GM21528 (cell line): ENCODE data around the gene LCE2D.
"Not testable (repeated sequence)": the region's sequence is repeated elsewhere in the genome, so short reads cannot be mapped to it uniquely, and the experiment has no call there.

Experiments used
- ATAC-seq: cut with Tn5 transposase; IDR thresholded peaks from one replicate; pipeline ENCODE4 v1.9.1; 2021; ENCODE audit warnings: mild to moderate bottlenecking, moderate library complexity; ENCODE audit not compliant: unreplicated experiment, low FRiP score

Gene LCE2D, protein sequence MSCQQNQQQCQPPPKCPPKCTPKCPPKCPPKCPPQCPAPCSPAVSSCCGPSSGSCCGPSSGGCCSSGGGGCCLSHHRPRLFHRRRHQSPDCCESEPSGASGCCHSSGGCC

DNA sequence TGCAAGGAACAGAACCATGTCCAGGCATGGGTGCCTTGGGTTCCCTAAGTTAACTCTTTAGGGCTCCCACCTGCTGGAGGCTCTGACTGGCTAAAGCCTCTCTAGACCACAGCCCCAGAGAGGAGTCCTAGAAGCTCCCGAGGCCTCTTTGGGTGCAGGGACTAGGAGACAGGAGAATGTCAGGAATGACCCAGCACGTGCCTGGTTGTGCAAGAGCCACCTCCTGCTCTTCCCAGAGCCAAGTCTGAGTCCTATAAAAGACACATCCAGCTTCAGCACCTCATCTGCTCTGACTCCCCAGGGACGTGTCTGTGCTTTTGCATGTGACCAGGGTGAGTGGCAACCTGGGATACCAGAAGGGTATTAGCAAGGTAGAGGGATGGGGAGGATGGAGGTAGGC, at the start of gene LCE2D:
Gene LCE2D (plus strand): TSS at position 283 of the 400 bp plus-strand sequence. CDS start 726 bp downstream, outside the sequence.
- ATAC-seq = no peak

DNA sequence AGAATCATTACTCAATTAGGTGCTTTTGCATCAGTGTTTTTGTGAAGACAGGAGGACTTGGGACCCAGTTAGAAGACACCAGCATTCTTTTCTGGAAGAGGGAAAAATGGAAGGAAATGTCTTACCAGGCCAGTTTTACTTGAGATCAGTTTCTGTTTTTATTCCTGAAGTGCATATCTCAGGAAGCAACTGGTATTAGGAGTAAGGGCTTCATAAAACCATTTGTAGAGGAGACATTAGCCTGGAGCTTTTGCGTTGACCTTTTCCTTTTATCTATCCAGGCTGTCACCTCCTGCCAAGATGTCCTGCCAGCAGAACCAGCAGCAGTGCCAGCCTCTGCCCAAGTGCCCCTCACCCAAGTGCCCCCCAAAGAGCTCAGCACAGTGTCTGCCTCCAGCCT, 49.7 kb upstream of the LCE2D start, which contains the start of gene LCE3B:
Gene LCE3B (plus strand): TSS at position 301 of the 400 bp plus-strand sequence. CDS start 0 bp downstream, at position 301.
- ATAC-seq = no peak

DNA sequence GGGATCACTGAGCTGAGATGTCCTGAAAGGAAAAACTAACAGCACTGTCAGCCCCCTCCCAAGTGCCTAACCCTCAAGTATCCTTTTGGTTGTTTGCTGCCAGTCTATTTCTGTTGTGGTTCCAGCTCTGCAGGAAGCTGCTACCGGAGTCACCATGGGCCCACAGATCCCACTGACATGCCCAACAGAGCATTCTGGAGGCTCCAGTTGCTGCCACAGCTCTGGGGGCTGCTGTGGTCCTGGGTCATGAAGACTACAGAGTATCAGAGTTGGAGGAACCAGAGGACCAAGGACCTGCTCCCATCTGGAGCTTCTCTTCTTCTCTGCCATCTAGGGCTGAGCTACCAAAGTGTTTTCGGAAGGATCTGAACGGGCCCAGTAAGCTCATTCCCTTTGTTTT, 41.2 kb upstream of the LCE2D start:
- ATAC-seq = no peak

DNA sequence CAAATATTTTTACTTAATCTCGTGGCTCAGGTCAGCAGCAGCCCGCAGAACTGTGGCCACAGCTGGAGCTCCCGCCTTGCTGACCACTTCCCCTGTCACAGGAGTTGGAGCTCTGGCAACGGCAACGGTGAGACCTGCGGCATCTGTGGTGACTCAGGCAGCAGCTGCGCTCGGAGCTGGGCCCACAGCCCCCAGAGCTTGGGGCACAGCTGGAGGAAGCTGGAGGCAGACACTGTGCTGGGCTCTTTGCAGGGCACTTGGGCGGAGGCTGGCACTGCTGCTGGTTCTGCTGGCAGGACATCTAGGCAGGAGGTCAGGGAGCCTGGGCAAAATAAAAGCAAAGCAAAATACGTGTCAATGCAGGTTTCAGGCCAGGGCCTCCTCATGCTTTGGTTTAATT, 40.4 kb upstream of the LCE2D start, which contains the start of gene LCE3A:
Gene LCE3A (minus strand): TSS at position 301 of the 400 bp plus-strand sequence. CDS start 0 bp downstream, at position 301.
- ATAC-seq = no peak

DNA sequence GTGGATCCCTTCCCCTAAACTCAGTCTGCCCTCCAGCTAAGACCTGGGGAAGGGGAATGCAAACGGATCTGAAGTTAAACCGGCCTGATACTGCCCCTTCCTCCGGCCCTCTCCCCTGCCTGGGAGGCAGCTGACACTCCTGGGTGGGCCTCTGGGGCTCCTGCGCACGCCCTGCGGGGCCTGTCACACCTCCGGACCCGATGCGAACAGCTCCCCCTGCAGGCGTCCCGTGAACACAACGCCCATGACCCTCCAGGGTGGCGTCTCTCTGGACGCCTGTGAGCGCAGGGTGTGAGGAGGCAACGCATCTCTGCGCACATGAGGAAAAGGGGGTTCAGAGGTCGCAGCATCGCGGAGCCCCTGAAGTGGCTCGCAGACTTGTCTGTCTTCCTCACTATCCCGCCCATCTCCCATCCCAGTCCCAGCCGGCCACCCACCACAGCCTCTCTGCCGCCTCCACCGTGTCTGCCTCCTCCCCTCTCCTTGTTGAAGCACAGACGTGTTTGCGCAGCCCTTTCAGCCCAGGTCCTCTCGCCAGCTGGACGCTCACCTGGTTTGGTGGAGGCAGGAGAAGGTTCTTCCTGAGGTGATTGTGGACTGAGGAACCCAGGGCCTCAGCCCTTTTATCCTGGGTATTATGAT, 39.9 kb upstream of the LCE2D start:
- ATAC-seq = no peak

DNA sequence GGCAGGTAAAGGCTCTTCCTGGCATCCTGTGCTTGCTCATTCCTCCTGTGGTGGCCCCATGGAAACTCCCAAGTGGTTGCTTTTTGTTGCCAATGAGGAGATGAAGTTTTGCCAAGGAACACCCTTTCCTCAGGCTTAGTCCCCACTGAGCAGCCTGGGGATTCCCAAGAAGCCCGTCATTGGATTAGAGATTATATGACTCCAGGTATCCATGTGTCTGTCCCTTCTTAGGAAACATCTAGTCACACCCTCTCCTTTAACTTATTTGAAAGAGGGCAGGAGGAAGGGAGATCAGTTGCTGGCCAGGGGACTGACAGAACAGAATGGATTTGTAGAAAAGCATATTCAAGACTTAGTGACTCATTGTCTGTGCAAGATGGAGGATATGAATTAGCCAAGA, 36.4 kb upstream of the LCE2D start:
- no peak for ATAC-seq

DNA sequence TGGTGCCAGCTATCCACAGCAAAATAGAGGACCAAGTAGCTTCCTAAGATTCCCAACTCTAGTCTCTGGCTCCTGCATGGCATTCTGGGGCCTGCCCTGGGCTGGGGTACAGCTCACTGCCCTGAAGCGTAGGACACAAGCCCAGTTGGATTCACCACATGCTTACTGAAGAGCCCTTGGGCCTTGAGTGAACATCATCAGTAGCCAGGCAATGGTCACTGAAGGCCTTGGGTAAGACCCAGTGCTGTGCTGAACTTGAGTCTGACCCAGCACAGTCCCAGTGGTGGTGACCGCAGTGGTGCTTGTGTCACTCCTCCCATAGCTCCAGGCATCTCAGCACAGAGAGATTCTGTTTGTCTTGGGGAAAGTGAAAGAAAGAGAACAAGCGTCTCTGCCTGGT, 32.6 kb upstream of the LCE2D start:
- no peak for ATAC-seq

DNA sequence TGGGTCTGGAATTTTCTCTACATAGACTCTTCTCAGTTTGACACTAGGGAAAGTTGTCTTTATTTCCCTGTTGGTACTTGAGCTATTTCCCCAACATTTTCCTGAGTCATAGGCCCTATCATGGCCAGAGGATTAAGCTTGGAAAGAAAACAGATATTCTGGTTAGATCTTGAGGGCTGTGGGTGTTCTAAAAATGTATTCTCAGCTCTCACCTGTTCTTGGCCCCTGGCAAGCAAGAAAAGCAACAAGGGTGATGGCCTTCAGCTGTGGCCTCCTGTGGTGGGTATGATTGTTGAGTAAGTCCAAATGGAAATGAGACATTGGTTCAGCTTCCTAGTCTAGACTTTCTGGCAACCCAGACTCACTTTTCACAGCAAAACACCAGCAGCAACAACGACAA, 22.8 kb upstream of the LCE2D start:
- no peak for ATAC-seq

DNA sequence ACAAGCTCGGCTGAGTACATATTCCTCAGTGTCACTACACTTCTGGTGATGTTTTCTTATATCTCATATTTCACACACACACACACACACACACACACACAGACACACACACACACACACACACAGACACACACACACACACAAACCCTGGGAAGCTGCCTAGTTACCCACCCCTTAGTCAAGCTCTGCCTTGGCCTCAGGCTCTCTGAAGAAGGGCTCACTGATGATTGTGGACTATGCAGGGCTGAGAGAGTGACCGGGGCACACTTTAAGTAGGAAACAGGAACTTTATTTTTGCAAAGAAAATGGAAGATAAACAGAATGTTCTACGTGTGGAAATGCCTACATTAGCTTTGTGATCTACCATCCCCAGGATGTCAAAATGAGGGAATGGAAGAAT, 19.2 kb upstream of the LCE2D start:
- ATAC-seq = no peak

DNA sequence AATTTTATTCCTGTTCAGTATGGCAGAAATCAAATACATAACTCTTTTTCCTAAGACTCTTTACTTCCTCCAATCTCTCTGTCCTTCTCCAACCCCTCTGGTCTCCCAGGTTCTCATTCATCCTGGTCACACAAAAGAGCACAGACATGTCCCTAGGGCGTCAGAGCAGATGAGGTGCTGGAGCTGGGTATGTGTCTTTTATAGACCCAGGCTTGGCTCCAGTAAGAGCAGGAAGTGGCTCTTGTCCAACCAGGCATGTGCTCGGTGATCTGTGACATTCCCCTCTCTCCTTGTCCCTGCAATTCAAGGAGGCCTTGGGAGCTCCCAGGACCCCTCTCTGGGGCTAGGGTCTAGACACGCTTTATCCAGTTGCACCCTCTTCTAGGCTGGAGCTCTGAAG, 18.0 kb upstream of the LCE2D start:
- ATAC-seq = no peak

DNA sequence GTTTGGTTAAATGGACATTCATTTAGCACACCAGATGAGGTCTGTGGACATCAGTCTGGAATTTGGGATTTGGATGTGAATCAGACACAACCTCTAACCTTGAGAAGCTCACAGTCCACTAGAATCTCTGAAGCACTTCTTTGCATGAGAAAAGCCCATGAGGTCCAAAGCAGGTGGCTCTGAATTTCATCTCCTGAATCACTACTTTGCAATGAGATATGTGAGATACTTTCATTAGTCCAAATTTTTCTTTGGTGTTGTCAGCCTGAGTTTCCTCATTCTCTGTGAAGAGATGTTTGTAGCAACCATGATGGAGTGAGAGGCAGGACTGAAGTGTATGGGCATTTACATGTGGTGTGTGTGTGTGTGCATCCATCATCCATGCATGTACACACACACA, 16.5 kb upstream of the LCE2D start:
- no peak for ATAC-seq

DNA sequence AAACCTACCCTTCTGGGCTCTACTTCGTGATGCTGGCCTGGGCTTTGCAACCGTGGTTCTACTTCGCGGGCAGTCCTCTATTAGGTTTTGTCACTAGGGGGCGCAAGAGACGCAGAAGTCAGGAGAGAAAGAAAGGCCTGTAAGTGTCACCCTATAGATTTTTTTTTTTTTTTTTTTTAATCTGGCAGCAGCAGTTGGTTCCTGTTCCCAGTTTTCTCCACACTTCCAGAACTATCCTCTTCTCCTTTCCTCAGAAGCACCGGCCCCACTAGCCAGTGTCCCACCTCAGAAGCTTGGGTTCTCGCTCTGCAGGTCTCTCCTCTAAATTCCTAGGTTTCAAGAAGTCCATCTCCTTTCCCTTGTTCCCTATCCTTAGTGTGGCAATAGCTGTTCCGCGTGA, 9.1 kb upstream of the LCE2D start:
- no peak for ATAC-seq

DNA sequence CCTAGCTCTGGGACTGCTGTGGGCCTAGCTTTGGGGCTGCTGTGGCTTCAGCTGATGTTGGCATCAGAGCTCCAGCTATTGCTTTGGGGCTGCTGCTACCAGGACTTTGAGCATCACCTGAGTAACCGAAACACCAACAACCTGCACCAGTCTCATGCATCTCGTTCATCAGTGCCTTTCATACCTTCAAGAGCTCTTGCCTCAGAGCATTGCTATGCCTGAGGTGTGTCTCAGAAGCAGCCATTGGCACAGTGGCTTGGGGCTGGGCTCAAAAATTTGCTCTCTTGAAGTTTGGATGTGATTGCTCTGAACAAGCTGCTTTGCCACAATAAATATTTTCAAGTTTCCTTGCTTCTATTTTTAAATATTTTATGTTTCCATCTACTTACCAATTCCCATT, 6.7 kb upstream of the LCE2D start:
- ATAC-seq = no peak

DNA sequence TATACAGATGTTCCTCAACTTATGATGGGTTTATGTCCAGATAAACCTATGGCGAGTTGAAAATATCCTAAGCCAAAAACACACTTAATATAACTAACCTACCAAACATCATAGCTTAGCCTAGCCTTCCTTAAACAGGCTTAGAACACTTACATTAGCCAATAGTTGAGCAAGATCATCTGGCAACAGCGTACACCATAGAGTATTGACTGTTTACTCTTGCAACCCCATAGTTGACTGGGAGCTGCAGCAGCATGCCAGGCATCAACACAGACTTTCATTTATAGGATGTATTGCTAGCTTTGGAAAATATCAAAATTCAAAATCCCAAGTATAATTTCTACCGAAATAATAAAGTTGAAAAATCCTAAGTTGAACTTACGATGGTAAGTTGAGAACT, 5.5 kb upstream of the LCE2D start:
- no peak for ATAC-seq

DNA sequence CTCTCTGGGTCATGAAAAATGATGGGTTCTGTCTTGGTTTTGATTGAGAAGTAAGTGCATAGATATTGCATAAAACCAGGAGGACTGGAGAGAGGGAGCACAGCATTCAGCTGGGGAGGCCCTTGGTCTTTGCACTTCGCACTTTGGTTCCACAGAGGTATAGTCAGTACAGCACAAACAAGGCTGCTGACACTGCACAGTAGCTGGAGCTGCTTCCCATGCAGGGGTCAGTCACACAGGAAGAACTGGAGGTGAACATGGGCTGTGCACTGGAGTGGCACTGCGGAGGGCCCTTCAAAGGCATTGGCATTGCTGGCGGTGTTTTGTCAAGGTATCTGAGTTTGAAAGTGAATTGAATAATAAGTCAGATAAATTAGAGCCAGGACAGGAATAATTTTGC, 4.5 kb upstream of the LCE2D start:
- no peak for ATAC-seq

DNA sequence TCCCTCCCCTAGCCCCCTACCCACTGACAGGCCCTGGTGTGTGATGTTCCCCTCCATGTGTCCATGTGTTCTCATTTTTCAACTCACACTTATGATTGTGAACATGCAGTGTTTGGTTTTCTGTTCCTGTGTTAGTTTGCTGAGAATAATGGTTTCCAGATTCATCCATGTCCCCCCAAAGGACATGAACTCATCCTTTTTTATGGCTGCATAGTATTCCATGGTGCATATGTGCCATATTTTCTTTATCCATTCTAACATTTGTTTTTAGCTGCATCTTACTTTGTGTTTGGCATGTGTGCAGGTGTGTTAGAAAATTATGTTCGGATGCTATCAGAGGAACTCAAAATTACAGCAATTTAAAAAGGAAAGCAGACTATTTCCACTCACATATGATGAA, 3.0 kb downstream of the LCE2D start:
- ATAC-seq = not testable (repeated sequence)

DNA sequence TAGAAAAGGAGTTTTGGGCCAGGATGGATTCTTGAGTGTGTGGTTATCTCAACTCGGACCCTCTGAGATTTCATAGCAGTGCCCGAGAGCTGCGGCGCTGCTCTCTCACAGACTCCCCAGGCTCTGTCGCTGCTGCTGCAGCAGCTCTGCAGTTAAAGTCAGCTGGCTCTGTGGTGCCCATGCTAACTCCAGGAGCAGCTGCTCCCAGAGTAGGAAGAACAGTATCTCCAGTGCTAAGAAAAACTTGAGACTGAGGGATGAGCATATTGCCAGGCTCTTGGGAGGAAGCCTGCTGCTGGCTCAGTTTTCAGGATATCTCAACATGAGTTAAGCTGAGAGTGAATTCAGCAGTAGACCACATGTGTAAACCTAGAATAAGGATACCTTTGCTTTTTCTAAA, 4.5 kb downstream of the LCE2D start:
- ATAC-seq = no peak

DNA sequence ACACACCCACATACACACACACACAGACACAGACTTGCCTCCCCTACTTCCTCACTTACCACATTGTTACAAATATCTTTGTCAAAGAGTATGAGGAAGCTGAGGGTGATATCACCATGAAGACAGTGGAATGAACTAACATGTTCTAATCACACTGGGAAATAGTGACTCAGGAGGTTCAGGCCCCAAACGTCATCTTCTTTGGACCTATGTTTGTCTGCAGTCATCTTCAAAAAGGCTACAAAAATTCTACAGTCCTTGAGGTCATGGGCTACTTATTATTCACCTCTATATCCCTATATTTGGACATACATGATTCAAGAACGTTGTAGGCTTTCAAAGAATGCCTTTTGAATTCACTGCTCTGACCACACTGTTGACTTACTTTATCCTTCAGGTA, 9.8 kb downstream of the LCE2D start:
- no peak for ATAC-seq

DNA sequence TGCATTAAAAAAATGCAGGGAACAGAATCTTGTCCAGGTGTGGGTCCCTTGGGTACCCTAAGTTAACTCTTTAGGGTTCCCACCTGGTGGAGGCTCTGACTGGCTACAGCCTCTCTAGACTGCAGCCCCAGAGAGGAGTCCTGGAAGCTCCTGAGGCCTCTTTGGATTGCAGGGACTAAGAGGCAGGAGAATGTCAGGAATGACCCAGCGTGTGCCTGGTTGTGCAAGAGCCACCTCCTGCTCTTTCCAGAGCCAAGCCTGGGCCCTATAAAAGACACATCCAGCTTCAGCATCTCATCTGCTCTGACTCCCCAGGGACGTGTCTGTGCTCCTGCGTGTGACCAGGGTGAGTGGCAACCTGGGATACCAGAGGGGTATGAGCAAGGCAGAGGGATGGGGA, 11.8 kb downstream of the LCE2D start, which contains the start of gene LCE2C:
Gene LCE2C (plus strand): TSS at position 297 of the 400 bp plus-strand sequence. CDS start 737 bp downstream, outside the sequence.
- not testable (repeated sequence) for ATAC-seq

DNA sequence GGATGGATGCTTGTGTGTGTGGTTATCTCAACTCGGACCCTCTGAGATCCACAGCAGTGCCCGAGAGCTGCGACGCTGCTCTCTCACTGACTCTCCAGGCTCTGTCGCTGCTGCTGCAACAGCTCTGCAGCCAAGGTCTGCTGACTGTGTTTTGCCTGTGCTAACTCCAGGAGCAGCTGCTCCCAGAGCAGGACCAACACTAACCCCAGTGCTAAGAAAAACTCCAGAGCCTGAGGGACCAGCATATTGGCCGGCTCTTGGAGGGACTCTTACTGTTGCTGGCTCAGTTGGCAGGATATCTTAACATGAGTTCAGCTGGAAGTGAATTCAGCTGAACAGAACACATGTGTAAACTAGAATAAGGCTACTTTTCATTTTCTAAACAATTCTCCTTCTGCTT, 16.3 kb downstream of the LCE2D start:
- ATAC-seq = no peak

DNA sequence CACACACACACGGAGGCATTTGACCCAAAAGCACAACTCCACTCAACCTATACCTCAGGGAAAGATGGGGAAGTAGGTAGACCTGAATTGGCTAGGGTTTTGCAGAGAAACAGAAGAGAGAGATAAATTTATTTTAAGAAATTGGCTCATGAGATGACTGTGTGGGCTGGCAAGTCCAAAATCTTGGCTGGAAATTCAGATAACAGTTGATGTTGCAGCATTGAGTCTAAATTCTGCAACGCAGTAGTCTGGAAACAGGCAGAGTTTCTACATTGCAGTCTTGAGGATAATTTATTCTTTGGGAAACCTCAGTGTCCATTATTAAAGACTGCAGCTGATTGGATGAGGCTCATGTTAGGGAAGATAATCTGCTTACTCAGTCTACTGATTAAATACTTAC, 18.4 kb downstream of the LCE2D start:
- ATAC-seq = no peak

DNA sequence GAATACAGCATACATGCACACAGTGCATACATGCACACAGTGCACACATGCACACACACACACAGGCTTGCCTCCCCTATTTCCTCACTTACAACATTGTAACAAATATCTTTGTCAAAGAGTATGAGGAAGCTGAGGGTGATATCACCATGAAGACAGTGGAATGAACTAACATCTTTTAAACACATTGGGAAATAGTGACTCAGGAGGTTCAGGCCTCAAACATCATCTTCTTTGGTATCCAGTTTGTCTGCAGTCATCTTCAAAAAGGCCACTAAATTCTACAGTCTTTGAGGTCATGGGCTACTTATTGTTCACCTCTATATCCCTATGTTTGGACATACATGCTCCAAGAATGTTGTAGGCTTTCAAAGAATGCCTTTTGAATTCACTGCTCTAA, 20.7 kb downstream of the LCE2D start:
- ATAC-seq = no peak
